ENCODE results near the gene TEX19.

DNA sequence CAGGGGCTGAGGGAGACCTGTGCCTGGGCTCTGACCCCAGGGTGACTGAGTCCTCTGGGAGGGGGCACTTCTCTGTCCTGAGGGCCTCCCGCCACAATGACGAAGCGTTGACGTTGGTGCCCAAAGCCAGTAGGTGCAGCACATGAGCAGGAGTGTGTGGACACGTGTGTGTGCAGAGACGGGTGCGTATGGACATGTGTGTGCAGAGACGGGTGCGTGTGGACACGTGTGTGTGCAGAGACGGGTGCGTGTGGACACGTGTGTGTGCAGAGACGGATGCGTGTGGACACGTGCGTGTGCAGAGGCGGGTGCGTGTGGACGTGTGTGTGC is 40.9 kb upstream of the TEX19 start:
- TF ChIP-seq, protein P1, sequence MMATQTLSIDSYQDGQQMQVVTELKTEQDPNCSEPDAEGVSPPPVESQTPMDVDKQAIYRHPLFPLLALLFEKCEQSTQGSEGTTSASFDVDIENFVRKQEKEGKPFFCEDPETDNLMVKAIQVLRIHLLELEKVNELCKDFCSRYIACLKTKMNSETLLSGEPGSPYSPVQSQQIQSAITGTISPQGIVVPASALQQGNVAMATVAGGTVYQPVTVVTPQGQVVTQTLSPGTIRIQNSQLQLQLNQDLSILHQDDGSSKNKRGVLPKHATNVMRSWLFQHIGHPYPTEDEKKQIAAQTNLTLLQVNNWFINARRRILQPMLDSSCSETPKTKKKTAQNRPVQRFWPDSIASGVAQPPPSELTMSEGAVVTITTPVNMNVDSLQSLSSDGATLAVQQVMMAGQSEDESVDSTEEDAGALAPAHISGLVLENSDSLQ (IDR thresholded peaks at IDR 0.05): no peak
- no peak for TF ChIP-seq FOXM1 (IDR thresholded peaks at IDR 0.05; ENCODE audit: borderline replicate concordance)
- no peak for TF ChIP-seq ARNT (IDR thresholded peaks at IDR 0.05)
- no peak for TF ChIP-seq CTBP1 (IDR thresholded peaks at IDR 0.05; ENCODE audit: borderline replicate concordance)
- TF ChIP-seq TARDBP (IDR thresholded peaks at IDR 0.05): no peak
- no peak for TF ChIP-seq FOXA1 (IDR thresholded peaks at IDR 0.05)
- no peak for TF ChIP-seq ZNF384 (IDR thresholded peaks at IDR 0.05)
- no peak for TF ChIP-seq SUZ12 (IDR thresholded peaks at IDR 0.05)
- TF ChIP-seq LEF1 (IDR thresholded peaks at IDR 0.05; ENCODE audit: borderline replicate concordance): no peak
- no peak for TF ChIP-seq L3MBTL2 (conservative IDR thresholded peaks at IDR 0.05)

All from HEK293T (cell line).